SK-N-SH treated with all-trans-retinoic acid at 6 μM for 48 hours (cell line): ENCODE results near the gene UCHL5.
A peak's percentile ranks its signal among the peaks of the same experiment; 100 is the strongest.

Source experiments
- ATAC-seq: fragments of 200-7000 bp; cut with Tn5 transposase; 3 replicates; pipeline ENCODE4 v1.9.1; 2020; ENCODE audit warnings: mild to moderate bottlenecking, moderate library complexity
- ARNTL ChIP-seq: fragments of 450-650 bp; formaldehyde crosslinking; IDR thresholded peaks from 2 replicates; pipeline ENCODE4 v1.5.0; 2020; ENCODE audit warnings: low read depth, mild to moderate bottlenecking, moderate library complexity, borderline replicate concordance
- BACH2 ChIP-seq: fragments of 250-450 bp; sonication (Bioruptor Pico); IDR thresholded peaks from 2 replicates; pipeline ENCODE4 v1.9.0; 2021; ENCODE audit warnings: mild to moderate bottlenecking, borderline replicate concordance
- CREB5 ChIP-seq: fragments of 250-450 bp; sonication (Bioruptor Pico); IDR thresholded peaks from 2 replicates; pipeline ENCODE4 v1.5.1; 2020; ENCODE audit warnings: low read depth, mild to moderate bottlenecking, moderate library complexity
- CSDC2 ChIP-seq: fragments of 250-450 bp; sonication (Bioruptor Pico); IDR thresholded peaks from 2 replicates; pipeline ENCODE4 v1.5.0; 2020; ENCODE audit warnings: mild to moderate bottlenecking, moderate library complexity
- GLIS3 ChIP-seq: fragments of 250-450 bp; sonication (Bioruptor Pico); IDR thresholded peaks from 2 replicates; pipeline ENCODE4 v1.5.0; 2020; ENCODE audit warnings: mild to moderate bottlenecking, moderate library complexity
- ISL1 ChIP-seq: fragments of 250-450 bp; sonication (Bioruptor Pico); IDR thresholded peaks from 2 replicates; pipeline ENCODE4 v2.1.2; 2022; ENCODE audit warnings: mild to moderate bottlenecking, moderate library complexity
- OSR1 ChIP-seq: fragments of 250-450 bp; sonication (Bioruptor Pico); IDR thresholded peaks from 2 replicates; pipeline ENCODE4 v1.8.0; 2022; ENCODE audit warnings: moderate library complexity, mild to moderate bottlenecking, inconsistent platforms
- PATZ1 ChIP-seq: fragments of 250-450 bp; sonication (Bioruptor Pico); IDR thresholded peaks from 2 replicates; pipeline ENCODE4 v1.8.0; 2020; ENCODE audit warnings: mild to moderate bottlenecking, moderate library complexity, borderline replicate concordance
- POU6F1 ChIP-seq: fragments of 250-450 bp; sonication (Bioruptor Pico); IDR thresholded peaks from 2 replicates; pipeline ENCODE4 v1.8.0; 2021; ENCODE audit warnings: low read depth, mild to moderate bottlenecking, moderate library complexity, borderline replicate concordance
- PPARA ChIP-seq: fragments of 250-450 bp; sonication (Bioruptor Pico); IDR thresholded peaks from 2 replicates; pipeline ENCODE4 v1.5.0; 2020; ENCODE audit warnings: mild to moderate bottlenecking, borderline replicate concordance
- RARB ChIP-seq: fragments of 250-450 bp; sonication (Bioruptor Pico); IDR thresholded peaks from 2 replicates; pipeline ENCODE4 v1.8.0; 2021; ENCODE audit warnings: mild to moderate bottlenecking, moderate library complexity
- SNAI2 ChIP-seq: fragments of 250-450 bp; sonication (Bioruptor Pico); IDR thresholded peaks from 2 replicates; pipeline ENCODE4 v1.5.0; 2020; ENCODE audit warnings: mild to moderate bottlenecking, moderate library complexity
- TCF4 ChIP-seq: fragments of 250-450 bp; sonication (Bioruptor Pico); IDR thresholded peaks from 2 replicates; pipeline ENCODE4 v1.8.0; 2021; ENCODE audit warnings: mild to moderate bottlenecking, moderate library complexity, borderline replicate concordance
- TOX ChIP-seq: fragments of 250-450 bp; sonication (Bioruptor Pico); IDR thresholded peaks from 2 replicates; pipeline ENCODE4 v1.8.0; 2021; ENCODE audit warnings: mild to moderate bottlenecking, moderate library complexity, borderline replicate concordance
- TSHZ2 ChIP-seq: fragments of 250-450 bp; sonication (Bioruptor Pico); IDR thresholded peaks from 2 replicates; pipeline ENCODE4 v1.5.0; 2020; ENCODE audit warnings: mild to moderate bottlenecking, moderate library complexity
- ZC3H10 ChIP-seq: fragments of 250-450 bp; sonication (Bioruptor Pico); IDR thresholded peaks from 2 replicates; pipeline ENCODE4 v1.5.1; 2021; ENCODE audit warnings: mild to moderate bottlenecking, moderate library complexity
- ZFP3 ChIP-seq: fragments of 250-450 bp; sonication (Bioruptor Pico); IDR thresholded peaks from 2 replicates; pipeline ENCODE4 v1.5.0; 2020; ENCODE audit warnings: mild to moderate bottlenecking, moderate library complexity
- ZFP30 ChIP-seq: fragments of 450-650 bp; formaldehyde crosslinking; IDR thresholded peaks from 2 replicates; pipeline ENCODE4 v1.5.0; 2022; ENCODE audit warnings: mild to moderate bottlenecking, moderate library complexity
- ZNF565 ChIP-seq: fragments of 450-650 bp; formaldehyde crosslinking; conservative IDR thresholded peaks from 2 replicates; pipeline ENCODE4 v1.5.0; 2020; ENCODE audit warnings: low read depth, mild to moderate bottlenecking, moderate library complexity
- ZNF70 ChIP-seq: fragments of 450-650 bp; formaldehyde crosslinking; IDR thresholded peaks from 2 replicates; pipeline ENCODE4 v1.5.0; 2020; ENCODE audit warnings: mild to moderate bottlenecking, moderate library complexity
- ZNF8 ChIP-seq: fragments of 450-650 bp; formaldehyde crosslinking; IDR thresholded peaks from 2 replicates; pipeline ENCODE4 v1.5.0; 2020; ENCODE audit warnings: mild to moderate bottlenecking, moderate library complexity

UCHL5 gene

GRCh38 chr1:193066606-193067005 lies 7.4 kb upstream of the UCHL5 start:
- no peak for TF ChIP-seq PATZ1 (CRISPR knock-in tag)
- no peak for TF ChIP-seq ISL1 (CRISPR knock-in tag)
- no peak for TF ChIP-seq PPARA (CRISPR knock-in tag)
- no peak for TF ChIP-seq GLIS3
- TF ChIP-seq ZNF8: no peak
- no peak for TF ChIP-seq SNAI2 (CRISPR knock-in tag)
- no peak for TF ChIP-seq ARNTL
- TF ChIP-seq BACH2 (CRISPR knock-in tag): no peak
- TF ChIP-seq CSDC2 (CRISPR knock-in tag): no peak
- no peak for TF ChIP-seq TCF4
- TF ChIP-seq ZNF70 (CRISPR knock-in tag): no peak
- no peak for TF ChIP-seq ZFP30 (CRISPR knock-in tag)
- no peak for TF ChIP-seq RARB
- TF ChIP-seq ZC3H10 (CRISPR knock-in tag): no peak
- no peak for TF ChIP-seq ZFP3
- TF ChIP-seq TOX (CRISPR knock-in tag): no peak
- ATAC-seq: no peak

GRCh38 chr1:193065954-193066353 lies 6.8 kb upstream of the UCHL5 start:
- TF ChIP-seq SNAI2 (CRISPR knock-in tag): no peak
- no peak for ATAC-seq

- TF ChIP-seq ZNF8 (peak; percentile 94), ZC3H10 (CRISPR knock-in tag) (no peak)
- no peak for ATAC-seq
Measured at GRCh38 chr1:193062698-193063463, 3.7 kb upstream of the UCHL5 start.

- no peak for TF ChIP-seq ZNF565 (CRISPR knock-in tag)
- no peak for ATAC-seq
Measured at GRCh38 chr1:193060938-193061337, 1.8 kb upstream of the UCHL5 start.

GRCh38 chr1:193060406-193060805 lies 1.2 kb upstream of the UCHL5 start:
- TF ChIP-seq CSDC2 (CRISPR knock-in tag): no peak
- no peak for TF ChIP-seq BACH2 (CRISPR knock-in tag)
- no peak for TF ChIP-seq PATZ1 (CRISPR knock-in tag)
- no peak for TF ChIP-seq ZNF70 (CRISPR knock-in tag)
- TF ChIP-seq RARB: no peak
- TF ChIP-seq GLIS3: no peak
- TF ChIP-seq PPARA (CRISPR knock-in tag): no peak
- no peak for TF ChIP-seq TCF4
- no peak for TF ChIP-seq CREB5 (CRISPR knock-in tag)
- TF ChIP-seq ZC3H10 (CRISPR knock-in tag): no peak
- TF ChIP-seq ARNTL: no peak
- no peak for TF ChIP-seq TSHZ2 (CRISPR knock-in tag)
- TF ChIP-seq ZNF8: no peak
- TF ChIP-seq ZNF565 (CRISPR knock-in tag): no peak
- no peak for TF ChIP-seq ZFP30 (CRISPR knock-in tag)
- no peak for TF ChIP-seq POU6F1 (CRISPR knock-in tag)
- no peak for TF ChIP-seq ZFP3
- TF ChIP-seq OSR1 (CRISPR knock-in tag): no peak
- no peak for ATAC-seq
